HG02642 (cell line): ENCODE measurements around the gene ANAPC15.
"Not testable (repeated sequence)": the region's sequence is repeated elsewhere in the genome, so short reads cannot be mapped to it uniquely, and the experiment has no call there.

Experiments used
- ATAC-seq: cut with Tn5 transposase; IDR thresholded peaks from one replicate; pipeline ENCODE4 v1.9.1; 2021; ENCODE audit warnings: mild to moderate bottlenecking; ENCODE audit not compliant: unreplicated experiment, poor library complexity

ANAPC15 gene

DNA sequence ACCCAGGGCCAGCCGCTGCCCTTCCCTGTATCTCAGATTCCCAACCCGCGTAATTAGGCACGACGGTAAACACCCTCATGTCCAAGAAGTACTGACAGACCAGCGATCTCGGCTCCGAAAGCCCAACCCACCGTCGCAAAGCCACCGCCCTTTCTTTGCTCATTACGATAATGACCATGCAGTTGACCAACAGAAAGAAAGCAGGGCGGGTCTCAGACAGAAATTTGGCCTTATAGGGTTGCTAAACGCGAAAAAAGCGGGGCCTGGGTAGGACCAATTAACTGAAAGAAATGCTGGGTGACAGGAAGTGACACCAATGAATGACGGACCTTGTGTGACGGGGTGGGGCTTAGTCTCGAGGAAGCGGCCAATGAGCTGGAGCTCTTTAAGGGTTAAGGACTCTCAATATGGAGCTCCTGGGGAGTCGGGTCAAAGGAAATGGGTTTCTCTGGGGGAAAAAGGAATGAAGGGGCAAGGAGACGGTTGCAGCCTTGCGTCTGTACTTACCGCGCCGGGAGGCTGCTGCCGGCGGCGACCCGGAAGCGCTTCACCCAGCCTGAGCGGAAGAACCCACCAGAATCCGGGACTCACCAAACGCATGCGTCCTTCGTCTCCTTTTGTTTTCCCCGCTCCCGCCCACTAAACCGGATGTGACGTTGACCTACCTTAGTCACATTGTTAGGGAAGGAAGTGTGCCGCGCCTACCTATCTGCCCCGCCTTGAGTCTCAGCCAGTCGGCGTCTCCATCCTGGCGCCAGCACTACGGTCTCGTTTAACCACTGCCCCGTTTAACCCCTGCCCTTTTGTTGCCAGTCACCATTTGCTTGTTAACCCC, at the start of gene ANAPC15:
ANAPC15 (minus strand) TSS at position 553 of the 835 bp plus-strand sequence. CDS start 1,419 bp downstream, outside the sequence.
- ATAC-seq = peak; percentile 89

DNA sequence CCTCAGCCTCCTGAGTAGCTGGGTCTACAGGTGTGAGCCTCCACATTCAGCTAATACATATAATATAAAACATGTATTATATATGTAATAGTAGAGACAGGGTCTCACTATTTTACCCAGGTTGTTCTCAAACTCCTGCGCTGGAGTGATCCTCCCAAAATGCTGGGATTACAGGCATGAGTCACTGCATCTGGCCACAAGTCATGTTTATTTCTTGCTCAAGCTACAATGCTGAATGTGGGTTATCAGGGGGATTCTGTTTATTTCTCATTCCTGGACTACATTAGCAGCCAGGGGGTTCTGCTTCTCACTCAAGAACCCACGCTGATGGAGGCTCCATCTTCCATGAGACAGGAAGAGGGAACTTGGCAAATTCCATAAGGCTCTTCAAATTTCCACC, 47.8 kb upstream of the ANAPC15 start:
- no peak for ATAC-seq

DNA sequence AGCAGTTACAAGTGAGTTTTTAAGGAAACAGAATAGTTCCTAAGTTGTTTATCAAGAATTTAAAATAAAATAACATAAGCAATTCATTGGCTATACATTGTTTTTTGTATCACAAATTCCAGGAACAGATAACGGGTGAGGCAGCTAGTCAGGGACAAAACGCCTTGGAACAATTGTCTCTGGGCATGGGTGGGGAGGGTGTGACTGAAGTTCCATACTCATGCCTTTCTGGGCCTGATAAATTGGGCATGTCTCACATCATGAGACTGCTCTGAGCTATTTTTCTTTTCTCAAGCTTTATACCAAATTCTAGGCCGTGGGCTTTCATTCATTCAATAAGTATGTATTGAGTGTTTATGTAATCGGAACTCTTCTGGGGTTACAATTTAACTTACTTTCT, 44.6 kb upstream of the ANAPC15 start:
- no peak for ATAC-seq

DNA sequence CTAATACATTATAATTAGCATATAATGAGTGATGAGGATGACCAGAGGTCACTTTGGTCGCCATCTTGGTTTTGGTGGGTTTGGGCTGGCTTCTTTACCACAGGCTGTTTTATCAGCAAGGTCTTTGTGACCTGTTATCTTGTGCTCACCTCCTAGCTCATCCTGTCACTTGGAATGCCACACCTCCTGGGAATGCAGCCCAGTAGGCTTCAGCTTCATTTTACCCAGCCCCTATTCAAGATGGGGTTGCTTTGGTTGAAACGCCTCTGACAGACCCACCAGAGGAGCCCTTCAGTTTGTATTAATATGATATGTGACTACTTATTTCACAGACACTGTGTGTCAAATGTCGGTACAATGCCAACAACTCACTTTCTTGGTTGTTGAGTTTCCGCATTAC, 43.3 kb upstream of the ANAPC15 start:
- ATAC-seq = no peak

DNA sequence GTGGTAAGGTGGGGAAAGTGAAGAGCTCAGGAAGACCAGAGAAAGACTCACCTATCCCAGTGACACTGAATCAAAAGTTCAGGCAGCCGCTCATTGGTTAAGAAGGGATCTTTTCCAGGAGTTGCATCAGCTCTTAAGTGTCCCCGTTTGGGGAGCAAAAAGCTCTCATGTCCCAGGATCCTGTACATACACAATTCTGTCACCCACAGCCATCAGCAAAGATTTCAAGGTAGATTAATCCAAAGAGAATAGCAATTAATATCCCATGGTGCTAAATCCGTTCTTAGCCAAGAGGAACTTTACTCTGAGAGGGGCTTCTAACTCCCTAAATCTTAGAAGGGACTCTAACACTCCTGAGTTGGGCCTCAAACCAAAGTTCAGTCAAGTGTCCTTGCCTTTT, 42.3 kb upstream of the ANAPC15 start:
- no peak for ATAC-seq

DNA sequence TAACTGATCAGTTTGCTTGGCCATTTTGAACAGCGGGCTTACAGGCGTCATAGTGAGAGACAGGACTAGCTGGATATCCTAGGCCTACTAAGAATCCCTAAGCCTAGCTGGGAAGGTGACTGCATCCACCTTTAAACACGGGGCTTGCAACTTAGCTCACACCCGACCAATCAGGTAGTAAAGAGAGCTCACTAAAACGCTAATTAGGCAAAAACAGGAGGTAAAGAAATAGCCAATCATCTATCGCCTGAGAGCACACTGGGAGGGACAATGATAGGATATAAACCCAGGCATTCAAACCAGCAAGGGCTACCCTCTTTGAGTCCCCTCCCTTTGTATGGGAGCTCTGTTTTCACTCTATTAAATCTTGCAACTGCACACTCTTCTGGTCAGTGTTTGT, 41.4 kb upstream of the ANAPC15 start:
- ATAC-seq = not testable (repeated sequence)

DNA sequence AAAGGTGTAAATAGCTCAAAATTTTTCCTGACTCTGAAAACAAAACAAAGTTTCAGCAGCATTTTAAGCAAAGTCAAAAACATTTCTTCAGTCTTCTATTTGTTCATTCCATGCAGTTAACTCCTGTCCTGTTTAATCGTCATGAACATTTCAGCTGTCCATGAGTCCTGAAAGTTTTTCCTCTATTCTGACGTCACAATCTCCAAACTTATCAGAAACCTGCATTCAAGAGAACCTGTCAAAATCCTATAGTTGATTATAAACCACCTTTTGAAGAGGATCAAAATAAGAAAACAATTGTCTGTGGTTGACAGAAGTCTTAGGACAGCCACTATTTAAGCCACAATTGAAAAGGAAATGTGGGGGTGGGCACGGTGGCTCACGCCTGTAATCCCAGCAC, 38.4 kb upstream of the ANAPC15 start:
- ATAC-seq = no peak

DNA sequence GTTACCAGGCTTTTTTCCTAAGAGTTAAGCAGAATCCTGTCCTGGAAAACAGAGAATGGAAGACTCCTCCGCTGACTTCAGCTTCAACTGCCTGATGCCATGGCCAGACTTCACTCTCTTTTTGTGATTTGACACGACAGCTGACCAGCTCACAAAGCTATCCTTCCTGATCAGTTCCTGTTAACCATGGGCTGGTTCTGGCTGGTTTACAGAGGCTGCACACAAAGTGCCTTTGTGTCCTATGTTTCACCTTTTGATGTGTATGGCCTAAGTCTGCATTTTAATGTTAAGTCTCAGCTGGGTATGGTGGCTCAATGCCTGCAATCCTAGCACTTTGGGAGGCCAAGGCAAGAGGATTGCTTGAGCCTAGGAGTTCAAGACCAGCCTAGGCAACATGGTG, 34.1 kb upstream of the ANAPC15 start:
- no peak for ATAC-seq

DNA sequence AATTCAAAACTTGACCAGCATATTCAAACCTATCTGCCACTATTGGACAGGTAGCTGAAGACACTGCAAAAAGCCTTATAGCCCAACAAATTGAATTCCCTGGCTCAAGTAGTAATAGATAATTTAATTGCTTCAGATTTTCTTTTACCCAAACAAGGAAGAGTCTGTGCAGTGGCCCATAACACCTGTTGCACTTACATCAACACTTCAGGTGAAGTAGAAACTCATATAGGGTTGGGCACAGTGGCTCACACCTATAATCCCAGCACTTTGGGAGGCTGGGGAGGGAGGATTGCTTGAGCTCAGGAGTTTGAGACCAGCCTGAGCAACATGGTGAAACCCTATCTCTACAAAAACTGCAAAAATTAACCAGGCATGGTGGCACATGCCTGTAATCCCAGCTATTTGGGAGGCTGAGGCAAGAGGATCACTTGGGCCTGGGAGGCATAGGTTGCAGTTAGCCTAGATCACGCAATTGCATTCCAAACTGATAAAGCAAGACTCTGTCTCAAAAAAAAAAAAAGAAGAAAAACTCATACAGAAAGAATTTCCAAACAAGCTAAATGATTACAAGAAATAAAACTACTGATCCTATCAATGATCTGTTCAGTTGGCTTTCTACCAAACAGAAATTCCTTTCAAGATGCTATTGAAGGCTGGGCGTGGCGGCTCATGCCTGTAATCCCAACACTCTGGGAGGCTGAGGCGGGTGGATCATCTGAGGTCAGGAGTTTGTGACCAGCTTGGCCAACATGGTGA, 32.5 kb upstream of the ANAPC15 start:
- ATAC-seq = no peak

DNA sequence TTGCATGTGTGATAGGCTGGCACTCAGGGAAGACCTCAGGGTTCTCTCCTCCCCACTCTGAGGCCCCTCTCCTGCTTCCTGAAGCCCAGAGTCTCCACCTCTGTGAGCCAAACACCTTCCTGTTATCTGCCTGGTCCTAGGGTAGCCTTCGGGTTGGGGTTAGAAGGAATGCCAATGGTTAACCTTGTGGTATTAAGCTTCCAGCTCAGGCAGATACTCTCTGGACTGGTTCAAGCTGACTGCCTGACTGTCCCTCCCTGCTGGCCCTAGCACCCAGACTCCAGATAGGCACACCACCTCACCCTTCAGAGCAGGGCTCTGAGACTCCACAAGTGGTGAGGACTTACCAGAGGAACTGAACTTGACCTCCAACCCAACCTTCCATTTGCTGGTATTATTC, 30.0 kb upstream of the ANAPC15 start:
- not testable (repeated sequence) for ATAC-seq

DNA sequence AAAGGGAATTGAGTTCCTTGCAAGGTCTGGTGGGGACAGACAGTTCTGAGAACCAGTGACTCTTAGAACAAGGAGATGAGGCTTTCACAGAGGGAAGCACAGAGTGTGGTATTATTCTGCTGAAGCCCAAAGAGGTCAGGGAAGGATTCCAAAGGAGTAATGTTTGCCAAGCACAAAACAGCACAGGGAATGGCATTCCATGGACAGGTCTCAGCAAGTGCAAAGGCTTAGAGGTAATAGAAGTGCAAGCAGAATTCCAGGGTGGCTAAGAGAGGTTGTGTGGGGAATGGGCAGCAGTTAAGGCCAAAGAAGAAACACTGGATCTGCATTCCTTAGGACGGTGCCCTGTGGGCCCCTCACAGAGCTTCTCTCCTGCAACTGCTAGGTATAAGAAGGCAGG, 29.6 kb upstream of the ANAPC15 start:
- not testable (repeated sequence) for ATAC-seq

DNA sequence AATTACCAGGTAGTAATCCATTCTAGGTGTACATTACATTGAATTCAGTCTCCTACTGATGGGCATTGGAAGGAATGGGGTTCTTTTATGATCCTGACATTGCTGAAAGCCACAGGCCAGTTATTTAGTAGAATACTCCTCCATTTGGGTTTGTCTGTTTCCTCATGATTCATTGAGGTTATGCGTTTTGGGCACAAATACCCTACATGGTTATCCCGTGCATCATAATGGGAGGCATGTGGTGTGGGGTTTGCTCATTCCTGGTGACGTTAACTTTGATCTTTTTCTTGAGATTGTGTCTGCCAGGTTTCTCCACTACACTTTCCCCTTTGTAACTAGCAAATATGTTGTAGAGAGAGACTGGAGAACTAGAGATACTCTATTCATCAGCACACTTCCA, 28.6 kb upstream of the ANAPC15 start:
- no peak for ATAC-seq

DNA sequence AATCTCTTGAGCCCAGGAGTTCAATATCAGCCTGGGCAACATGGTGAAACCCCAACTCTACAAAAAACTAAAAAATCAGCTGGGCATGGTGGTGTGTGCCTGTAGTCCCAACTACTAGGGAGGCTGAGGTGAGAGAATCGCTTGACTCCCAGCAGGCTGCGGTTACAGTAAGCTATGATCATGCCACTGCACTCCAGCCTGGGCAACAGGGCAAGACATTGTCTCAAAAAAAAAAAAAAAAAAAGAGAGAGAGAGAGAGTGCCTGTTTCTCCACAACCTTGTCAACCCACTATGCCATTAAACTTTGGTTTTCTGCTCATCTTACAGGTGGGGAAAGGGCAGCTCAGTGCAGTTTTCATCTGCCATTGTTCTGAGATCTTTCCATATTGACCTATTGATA, 28.2 kb upstream of the ANAPC15 start:
- no peak for ATAC-seq

DNA sequence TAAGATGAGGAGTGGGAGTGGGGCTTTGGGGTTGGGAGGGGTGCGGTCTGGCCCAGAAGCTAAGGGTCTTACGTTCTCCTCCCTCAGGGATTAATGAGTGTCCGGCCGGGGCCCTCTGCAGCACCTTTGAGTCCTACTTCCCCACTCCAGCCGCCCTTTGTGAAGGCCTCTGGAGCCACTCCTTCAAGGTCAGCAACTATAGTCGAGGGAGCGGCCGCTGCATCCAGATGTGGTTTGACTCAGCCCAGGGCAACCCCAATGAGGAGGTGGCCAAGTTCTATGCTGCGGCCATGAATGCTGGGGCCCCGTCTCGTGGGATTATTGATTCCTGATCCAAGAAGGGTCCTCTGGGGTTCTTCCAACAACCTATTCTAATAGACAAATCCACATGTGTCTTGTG, 27.0 kb upstream of the ANAPC15 start:
- no peak for ATAC-seq

DNA sequence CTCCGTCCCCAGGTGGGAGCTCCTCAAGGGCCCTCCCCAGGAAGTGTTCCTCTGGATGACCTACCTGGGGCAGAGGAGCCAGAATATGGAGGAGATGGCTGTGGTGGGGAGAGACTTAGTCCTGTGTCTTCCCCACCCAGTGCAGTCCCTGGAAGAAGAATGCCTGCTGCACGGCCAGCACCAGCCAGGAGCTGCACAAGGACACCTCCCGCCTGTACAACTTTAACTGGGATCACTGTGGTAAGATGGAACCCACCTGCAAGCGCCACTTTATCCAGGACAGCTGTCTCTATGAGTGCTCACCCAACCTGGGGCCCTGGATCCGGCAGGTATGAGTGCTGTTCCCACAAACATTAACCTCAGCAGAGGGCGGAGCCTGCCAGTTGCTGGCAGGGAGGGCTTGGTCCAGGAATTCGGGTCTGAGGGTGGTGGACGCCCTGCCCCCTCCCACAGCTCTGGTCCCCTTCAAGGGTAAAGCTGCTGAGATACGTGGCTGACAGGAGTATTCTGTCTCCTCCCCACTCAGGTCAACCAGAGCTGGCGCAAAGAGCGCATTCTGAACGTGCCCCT, 26.4 kb upstream of the ANAPC15 start:
- no peak for ATAC-seq

DNA sequence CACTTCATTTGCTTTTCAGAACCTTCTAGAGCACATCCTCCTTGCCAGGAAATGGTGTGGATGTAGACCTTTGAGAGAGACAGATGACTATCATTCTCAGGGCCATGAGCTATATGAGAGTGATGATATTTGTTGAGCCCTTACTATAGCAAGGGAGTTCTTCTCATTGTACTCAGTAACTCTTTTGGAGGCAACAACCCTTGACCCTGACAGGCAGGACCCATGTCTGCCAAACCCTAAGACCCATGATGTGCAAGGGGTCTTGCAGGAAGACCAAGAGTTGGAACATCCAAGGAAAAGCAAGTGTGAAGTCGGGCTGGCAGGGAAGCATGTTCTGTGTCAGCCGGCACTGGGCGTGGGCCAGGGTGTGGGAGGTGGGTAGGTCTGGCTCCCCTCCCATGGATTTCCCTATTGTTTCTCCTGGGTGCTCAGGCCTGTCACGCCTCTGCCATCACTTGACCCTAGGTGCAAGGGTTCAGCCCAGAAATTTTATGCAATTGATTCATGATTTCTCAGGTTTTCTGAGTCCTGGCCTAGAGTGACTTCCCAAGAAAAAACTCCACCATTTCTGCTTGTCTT, 24.3 kb upstream of the ANAPC15 start:
- no peak for ATAC-seq

DNA sequence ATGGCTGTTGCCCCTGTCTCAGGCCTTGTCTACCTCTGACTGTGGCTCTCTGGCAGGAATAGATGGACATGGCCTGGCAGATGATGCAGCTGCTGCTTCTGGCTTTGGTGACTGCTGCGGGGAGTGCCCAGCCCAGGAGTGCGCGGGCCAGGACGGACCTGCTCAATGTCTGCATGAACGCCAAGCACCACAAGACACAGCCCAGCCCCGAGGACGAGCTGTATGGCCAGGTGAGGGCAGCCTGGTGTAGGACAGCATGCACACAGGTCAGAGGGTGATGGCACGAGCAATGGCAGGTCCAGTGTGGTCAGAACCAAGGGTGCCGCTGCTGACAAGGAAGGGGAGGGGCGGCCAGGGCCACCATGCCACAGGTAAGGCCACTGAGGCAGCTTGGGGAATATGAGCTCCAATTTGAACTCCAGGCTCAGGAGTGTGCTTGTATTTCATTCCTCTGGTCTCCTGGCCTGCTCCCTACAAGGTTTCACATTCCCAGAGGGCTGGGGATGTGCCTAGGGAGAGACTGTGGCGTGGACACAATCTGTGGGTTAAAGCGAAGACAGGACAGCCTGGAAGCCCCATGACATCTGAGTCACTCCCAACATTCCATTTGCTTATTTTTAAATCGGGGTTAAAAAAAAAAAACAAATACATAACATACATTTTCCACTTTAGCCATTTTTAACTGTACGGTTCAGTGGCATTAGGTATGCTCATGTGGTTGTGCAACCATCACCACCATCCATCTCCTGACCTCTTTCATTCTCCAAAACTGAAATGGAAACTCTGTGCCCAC, 23.6 kb upstream of the ANAPC15 start:
- ATAC-seq = no peak

DNA sequence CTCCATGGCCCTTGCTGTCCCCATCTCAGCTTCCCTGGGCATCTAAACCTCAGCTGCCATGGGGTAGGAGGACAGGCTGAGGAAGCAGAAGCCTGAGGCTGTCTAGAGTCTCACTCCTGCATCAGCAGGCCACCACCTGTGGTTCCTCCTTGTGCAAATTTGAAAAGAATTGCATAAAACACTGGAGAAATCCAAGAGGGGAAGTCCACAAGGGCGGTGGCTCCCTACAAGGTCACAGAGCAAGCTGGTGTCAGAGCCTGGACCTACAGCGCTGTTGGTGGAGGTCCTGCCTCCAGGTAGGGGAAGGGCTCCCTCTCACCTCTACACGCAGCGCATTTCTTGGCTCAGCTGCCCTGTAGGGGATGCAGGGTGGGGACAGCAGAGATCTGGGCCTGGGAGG, 23.0 kb upstream of the ANAPC15 start, which contains the start of gene FOLR3:
FOLR3 (plus strand) TSS at position 253 of the 400 bp plus-strand sequence. CDS start 228 bp downstream, outside the sequence.
- ATAC-seq = not testable (repeated sequence)

DNA sequence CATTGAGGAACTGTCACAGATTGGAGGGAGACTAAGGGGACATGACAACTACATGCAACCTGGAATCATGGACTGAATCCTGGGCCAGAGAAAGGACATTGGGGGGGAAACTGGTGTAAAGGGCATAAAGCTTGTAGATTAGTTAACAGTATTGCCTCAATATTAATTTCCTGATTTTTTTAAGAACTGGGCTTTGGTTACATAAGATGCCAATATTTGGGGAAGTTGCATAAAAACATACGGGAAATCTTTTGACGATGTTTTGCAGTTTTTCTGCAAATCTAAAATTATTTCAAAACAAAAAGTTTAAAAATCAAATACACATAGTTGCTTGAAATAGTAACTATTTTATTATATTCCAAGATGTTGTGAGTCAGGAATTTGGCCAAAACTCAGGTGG, 20.2 kb upstream of the ANAPC15 start:
- ATAC-seq = no peak

DNA sequence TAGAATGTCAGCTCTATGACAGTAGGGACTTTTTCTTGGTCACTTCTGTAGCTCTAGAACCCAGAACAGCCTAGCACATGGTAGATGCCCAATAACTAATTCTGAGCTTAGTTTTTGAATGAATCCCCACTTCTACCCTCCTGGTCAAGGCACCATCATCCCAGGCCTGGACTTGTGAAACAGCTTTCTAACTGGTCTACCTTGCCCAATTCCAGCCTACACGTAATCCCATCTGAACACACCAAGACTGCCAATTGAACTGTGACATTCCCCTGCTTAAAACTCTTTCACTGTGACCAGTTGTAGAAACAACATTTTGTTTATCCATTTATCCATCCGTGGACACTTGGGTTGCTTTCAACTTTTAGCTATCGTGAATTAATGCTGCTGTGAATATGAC, 16.9 kb upstream of the ANAPC15 start:
- ATAC-seq = no peak
